Activated T-cell treated with anti-CD3 and anti-CD28 coated beads, Interleukin-2, amount 50 U/mL, for 72 hours (primary cell): Measurements from ENCODE around the gene TRIM32. TPM values are rescaled to one million over a fixed set of nuclear protein-coding genes. Genes with fewer than 3 reads are reported as not detected.
"Not testable (repeated sequence)": the region's sequence is repeated elsewhere in the genome, so short reads cannot be mapped to it uniquely, and the experiment has no call there.

Source experiments
- ATAC-seq, 2 donors: fragments of 150-1000 bp; cut with Tn5 transposase; replicated peaks in 1 of 2; 2 replicates each; pipeline ENCODE4 v1.10.0; 2021; ENCODE audit warnings: moderate library complexity in 2 of 2, mild to moderate bottlenecking in 1 of 2
- DNase-seq, 2 donors: peaks; one replicate each; pipeline ENCODE4 v3.0.0; 2021 to 2022; ENCODE audit warnings: mixed read lengths in 1 of 2
- H3K27ac Mint-ChIP-seq: one replicate; pipeline ENCODE4 v1.8.0; 2022; ENCODE audit warnings: mild to moderate bottlenecking, moderate library complexity, mixed read lengths
- H3K27me3 Mint-ChIP-seq: one replicate; pipeline ENCODE4 v1.8.0; 2022; ENCODE audit warnings: low read depth, mixed read lengths
- H3K36me3 Mint-ChIP-seq, 2 donors: one replicate each; pipeline ENCODE4 v1.8.0; 2022; ENCODE audit warnings: mixed read lengths in 2 of 2, mild to moderate bottlenecking in 1 of 2; ENCODE audit not compliant: insufficient read depth in 2 of 2
- H3K4me1 Mint-ChIP-seq: one replicate; pipeline ENCODE4 v1.8.0; 2022; ENCODE audit warnings: low read depth, mixed read lengths
- H3K4me3 Mint-ChIP-seq, 2 donors: one replicate each; pipeline ENCODE4 v1.8.0; 2022; ENCODE audit warnings: mild to moderate bottlenecking in 2 of 2, mixed read lengths in 2 of 2, moderate library complexity in 2 of 2
- H3K9me3 Mint-ChIP-seq, 2 donors: one replicate each; pipeline ENCODE4 v1.8.0; 2022; ENCODE audit warnings: mixed read lengths in 2 of 2
- total RNA-seq, 2 donors: library from RNA; stranded (reverse); gene quantifications; one replicate each; pipeline ENCODE4 v1.2.3, GENCODE V29; 2022

Gene TRIM32
- total RNA-seq, 2 donors from 2014 or later = 12.6 to 13.6 TPM

DNA sequence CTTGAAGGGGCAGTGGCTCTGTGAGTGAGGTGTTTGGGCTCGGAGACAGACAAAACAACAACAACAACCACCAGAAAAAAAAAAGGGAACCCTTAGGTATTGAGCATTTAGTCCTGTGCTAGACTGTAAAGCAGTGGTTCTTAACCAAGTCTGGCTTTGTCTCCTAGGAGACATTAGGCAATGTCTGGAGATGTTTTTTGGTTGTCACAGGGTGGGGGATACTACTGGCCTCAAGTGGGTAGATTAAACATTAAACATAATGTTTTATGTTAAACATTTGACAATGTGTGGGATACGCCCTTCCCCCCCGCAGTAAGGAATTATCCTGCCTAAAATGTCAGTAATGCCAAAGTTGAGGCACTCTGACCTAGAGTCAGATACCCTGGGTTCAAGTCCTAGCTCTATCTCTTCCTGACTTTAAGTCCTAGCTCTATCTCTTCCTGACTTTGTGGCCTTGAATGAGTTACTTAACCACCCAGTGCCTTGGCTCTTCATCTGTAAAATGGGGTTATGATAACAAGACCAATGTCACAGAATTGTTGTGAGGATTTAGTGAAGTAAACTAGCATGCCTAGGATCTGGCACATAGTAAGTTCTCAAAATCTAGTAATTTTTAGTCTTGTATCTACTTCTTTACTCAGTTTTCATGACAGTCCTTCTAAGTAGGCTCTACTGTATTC is 1.8 kb downstream of the TRIM32 start:
- Mint-ChIP-seq H3K4me1 (peaks cover 70% of the 10 kb centered on the region), H3K4me3 (peak overlapping the region; percentile 92 to 97), H3K36me3 (peaks cover 2 to 18% of the 10 kb centered on the region in 2 donors), H3K27ac (peak overlapping the region; percentile 43), H3K27me3 (no peaks in the 10 kb centered on the region), H3K9me3 (peaks cover 0 to 4% of the 10 kb centered on the region in 2 donors)
- DNase-seq (no peak), ATAC-seq (no peak)

DNA sequence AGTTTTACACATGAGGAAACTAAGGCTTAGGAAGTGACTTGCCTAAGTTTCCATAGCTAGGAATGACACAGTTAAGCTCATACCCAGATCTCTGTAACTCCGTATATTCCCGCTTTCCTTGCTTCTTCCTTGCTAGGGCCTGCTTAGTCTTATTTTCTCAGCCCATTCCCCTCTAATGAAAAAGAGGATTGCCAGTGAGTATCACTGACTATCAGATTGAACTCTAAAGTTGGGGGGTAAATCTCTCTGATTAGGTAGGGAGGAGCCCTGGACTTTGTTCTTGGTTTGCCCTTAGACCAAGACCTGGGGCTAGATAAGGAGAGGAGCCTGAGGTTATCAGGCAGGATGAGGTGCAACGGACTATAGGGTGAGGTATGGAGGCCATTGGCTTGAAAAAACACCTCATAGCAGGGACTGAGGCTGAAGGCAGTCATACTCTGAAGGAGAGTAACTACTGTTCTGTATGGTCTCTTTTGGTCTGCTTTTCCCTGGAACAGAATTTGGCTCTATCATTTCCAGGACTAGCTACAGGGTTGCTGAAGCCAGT is 2.5 kb downstream of the TRIM32 start:
- Mint-ChIP-seq H3K4me3 (peak overlapping the region in 1 of 2 donors; percentile 63), H3K4me1 (peaks cover 70% of the 10 kb centered on the region), H3K9me3 (peaks cover 0 to 2% of the 10 kb centered on the region in 2 donors), H3K36me3 (peaks cover 1 to 15% of the 10 kb centered on the region in 2 donors), H3K27me3 (no peaks in the 10 kb centered on the region), H3K27ac (peak overlapping the region; percentile 43)
- DNase-seq (no peak), ATAC-seq (no peak)

DNA sequence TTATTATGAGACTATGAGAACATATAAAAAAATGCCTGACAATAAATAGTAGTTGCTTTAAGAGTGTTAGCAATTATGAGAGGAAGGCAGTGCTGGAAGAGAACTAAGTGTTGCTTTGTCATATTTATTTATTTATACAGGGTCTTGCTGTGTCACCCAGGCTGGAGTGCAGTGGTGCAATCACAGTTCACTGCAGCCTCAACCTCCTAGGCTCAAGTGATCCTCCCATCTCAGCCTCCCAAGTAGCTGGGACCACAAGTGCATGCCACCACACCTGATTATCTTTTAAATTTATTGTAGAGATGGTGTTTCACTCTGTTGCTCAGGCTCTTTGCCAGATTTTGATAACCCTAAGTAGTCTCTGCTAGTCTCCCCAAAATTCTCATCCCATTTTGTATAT is 3.7 kb downstream of the TRIM32 start:
- not testable (repeated sequence) for DNase-seq, H3K9me3 Mint-ChIP-seq, ATAC-seq, H3K27me3 Mint-ChIP-seq
- peaks cover 79% of the 10 kb centered on the region for H3K4me1 Mint-ChIP-seq
- peaks cover 0 to 15% of the 10 kb centered on the region in 2 donors for H3K36me3 Mint-ChIP-seq
- peak overlapping the region in 1 of 2 donors; percentile 35 for H3K4me3 Mint-ChIP-seq
- H3K27ac Mint-ChIP-seq = peak overlapping the region; percentile 39

DNA sequence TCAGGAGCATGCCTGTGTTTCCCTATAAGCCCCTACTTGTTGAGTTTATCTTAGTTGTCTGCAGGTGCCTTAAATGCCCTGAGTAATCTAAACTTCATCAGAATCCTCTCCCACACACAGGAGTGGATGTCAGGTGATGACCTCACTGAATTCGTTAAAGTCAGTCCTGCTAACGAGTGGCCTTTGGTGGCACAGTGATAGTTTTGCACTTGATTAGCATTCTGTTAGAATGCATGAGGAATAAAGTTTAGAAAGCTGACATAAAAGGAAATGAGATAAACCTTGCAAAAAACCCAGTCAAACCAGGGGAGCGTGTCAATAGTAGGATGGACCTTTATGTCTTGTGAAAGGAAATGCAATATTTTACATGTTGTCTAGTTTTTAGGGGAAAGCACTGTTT is 4.5 kb downstream of the TRIM32 start:
- H3K9me3 Mint-ChIP-seq = peaks cover 0 to 1% of the 10 kb centered on the region in 2 donors
- H3K36me3 Mint-ChIP-seq = peaks cover 0 to 17% of the 10 kb centered on the region in 2 donors
- peak overlapping the region; percentile 25 for H3K27ac Mint-ChIP-seq
- H3K4me3 Mint-ChIP-seq = peak overlapping the region in 1 of 2 donors; percentile 35
- H3K27me3 Mint-ChIP-seq = no peaks in the 10 kb centered on the region
- ATAC-seq (peak in 1 of 2 donors; percentile 10), DNase-seq (no peak)
- peaks cover 75% of the 10 kb centered on the region for H3K4me1 Mint-ChIP-seq

DNA sequence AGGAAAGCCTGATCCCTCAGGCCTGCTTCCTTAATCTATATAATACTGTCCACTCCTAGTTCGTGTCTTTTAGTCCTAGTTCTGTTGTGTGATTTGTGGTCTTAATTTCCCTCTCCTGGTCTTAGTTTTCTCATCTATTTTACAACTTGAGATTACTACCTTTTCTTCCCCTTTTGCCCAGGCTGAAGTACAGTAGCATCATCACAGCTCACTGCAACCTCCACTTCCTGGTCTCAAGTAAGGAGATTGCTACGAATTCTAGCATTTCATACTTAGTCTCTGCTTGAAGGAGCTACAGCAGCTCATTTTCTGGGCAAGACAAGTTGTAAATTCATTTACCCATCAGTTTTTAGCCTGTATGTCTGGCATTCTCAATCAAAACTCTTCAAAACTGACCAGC is 5.5 kb downstream of the TRIM32 start:
- Mint-ChIP-seq H3K4me1 (peaks cover 69% of the 10 kb centered on the region), H3K4me3 (peak overlapping the region in 1 of 2 donors; percentile 17), H3K36me3 (peaks cover 0 to 19% of the 10 kb centered on the region in 2 donors), H3K27ac (peak overlapping the region; percentile 61), H3K27me3 (no peaks in the 10 kb centered on the region), H3K9me3 (peaks cover 0 to 1% of the 10 kb centered on the region in 2 donors)
- DNase-seq (no peak), ATAC-seq (no peak)

DNA sequence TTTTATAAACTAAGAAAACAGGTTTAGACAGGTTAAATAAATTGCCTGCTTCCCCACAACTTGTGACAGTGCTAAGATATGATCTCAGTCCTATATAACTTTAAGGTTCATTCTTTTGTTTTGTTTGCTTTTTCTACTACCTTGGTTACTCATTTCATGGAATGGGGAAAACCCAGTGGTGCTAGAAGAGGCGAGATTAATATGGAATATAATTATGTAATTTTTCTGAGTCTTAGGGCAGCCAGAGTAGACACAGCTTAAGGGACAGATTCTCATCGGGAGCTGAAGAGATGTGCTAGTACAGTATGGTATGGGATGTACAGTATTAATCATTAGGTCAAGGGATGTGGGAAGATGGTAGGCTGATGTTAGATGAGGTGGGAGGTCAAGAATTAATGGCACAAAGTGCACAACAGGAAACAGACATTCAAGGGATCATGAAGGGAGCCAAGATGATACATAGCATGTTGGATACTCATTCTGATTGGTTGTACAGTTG is 6.2 kb downstream of the TRIM32 start:
- H3K4me1 Mint-ChIP-seq = peaks cover 62% of the 10 kb centered on the region
- no peak overlapping the region for H3K27ac Mint-ChIP-seq
- peaks cover 0 to 1% of the 10 kb centered on the region in 2 donors for H3K9me3 Mint-ChIP-seq
- H3K4me3 Mint-ChIP-seq = no peak overlapping the region
- H3K36me3 Mint-ChIP-seq = peaks cover 7 to 20% of the 10 kb centered on the region in 2 donors
- no peak for DNase-seq
- H3K27me3 Mint-ChIP-seq = no peaks in the 10 kb centered on the region
- ATAC-seq = no peak

DNA sequence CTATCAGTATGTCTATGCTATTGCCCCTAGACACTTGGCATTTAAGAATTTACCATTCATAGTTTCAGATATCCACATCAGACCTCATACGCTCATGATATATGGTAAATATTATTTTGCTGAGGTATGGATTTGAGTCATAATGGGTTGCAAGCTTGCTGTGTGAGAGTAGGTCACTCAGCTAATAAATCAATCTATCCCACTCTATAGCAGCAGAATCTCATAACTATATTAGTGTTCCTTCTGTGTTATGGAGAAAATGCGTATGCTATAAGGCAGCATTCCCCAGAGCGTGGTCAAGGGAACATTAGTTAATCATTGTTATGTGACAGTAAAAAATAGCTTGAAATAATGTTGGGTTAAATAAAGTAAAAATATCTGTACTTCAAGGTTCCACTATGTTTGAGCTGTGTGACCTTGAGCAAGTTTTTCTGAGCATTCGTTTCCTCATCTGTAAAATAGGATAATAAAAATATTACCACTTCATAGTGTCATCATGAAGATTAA is 7.7 kb downstream of the TRIM32 start:
- peaks cover 48% of the 10 kb centered on the region for H3K4me1 Mint-ChIP-seq
- no peak overlapping the region for H3K4me3 Mint-ChIP-seq
- H3K27ac Mint-ChIP-seq = no peak overlapping the region
- H3K27me3 Mint-ChIP-seq = no peaks in the 10 kb centered on the region
- ATAC-seq (no peak), DNase-seq (no peak)
- H3K9me3 Mint-ChIP-seq = peaks cover 0 to 1% of the 10 kb centered on the region in 2 donors
- H3K36me3 Mint-ChIP-seq = peaks cover 11 to 26% of the 10 kb centered on the region in 2 donors

DNA sequence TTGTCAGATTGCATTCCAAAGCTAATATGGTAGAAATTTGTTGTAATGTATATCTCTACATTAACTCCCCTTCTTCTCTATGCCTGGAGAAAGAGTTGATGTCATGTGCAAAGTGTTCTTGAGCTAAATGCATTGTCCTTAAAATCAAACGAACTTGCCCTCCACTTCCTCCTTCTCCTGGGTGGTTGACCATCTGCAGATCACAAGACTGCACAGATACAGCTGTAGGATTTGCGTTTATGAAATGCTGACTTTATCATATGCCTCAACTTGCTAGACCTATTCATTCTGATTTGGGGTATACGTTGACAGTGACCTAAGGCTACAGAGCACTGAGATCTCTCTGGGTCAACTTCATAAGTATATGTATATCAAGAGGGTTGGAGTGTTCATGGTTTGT is 8.3 kb downstream of the TRIM32 start:
- peaks cover 13 to 31% of the 10 kb centered on the region in 2 donors for H3K36me3 Mint-ChIP-seq
- H3K4me3 Mint-ChIP-seq = no peak overlapping the region
- no peaks in the 10 kb centered on the region for H3K27me3 Mint-ChIP-seq
- peaks cover 0 to 3% of the 10 kb centered on the region in 2 donors for H3K9me3 Mint-ChIP-seq
- no peak for DNase-seq
- no peak overlapping the region for H3K27ac Mint-ChIP-seq
- no peak for ATAC-seq
- H3K4me1 Mint-ChIP-seq = peaks cover 47% of the 10 kb centered on the region

DNA sequence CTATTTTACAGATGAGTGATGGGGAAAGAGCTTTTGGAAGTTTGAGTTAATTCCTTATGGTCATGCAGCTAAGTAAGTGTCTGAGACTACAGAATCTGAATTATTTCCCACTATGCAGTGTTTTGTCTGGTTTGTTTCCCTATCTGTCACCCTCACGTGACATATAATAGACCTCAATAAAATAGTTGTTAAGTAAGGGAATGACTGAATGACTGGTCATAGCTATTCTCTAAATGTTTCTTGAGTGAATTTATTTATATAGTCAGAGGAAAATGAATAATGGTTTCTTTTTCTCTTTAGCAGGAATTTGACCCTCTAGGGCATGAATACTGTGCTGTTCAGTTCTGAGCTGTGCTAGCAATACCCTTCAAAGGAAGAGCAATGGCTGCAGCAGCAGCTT is 10.3 kb downstream of the TRIM32 start:
- H3K4me1 Mint-ChIP-seq = peaks cover 48% of the 10 kb centered on the region

DNA sequence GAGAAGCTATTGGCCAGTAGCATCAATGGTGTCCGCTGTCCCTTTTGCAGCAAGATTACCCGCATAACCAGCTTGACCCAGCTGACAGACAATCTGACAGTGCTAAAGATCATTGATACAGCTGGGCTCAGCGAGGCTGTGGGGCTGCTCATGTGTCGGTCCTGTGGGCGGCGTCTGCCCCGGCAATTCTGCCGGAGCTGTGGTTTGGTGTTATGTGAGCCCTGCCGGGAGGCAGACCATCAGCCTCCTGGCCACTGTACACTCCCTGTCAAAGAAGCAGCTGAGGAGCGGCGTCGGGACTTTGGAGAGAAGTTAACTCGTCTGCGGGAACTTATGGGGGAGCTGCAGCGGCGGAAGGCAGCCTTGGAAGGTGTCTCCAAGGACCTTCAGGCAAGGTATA is 10.8 kb downstream of the TRIM32 start:
- peaks cover 45% of the 10 kb centered on the region for H3K4me1 Mint-ChIP-seq
- peaks cover 13 to 41% of the 10 kb centered on the region in 2 donors for H3K36me3 Mint-ChIP-seq
- H3K9me3 Mint-ChIP-seq = peaks cover 0 to 5% of the 10 kb centered on the region in 2 donors
- no peaks in the 10 kb centered on the region for H3K27me3 Mint-ChIP-seq
- H3K4me3 Mint-ChIP-seq = no peak overlapping the region
- DNase-seq = no peak
- no peak overlapping the region for H3K27ac Mint-ChIP-seq
- ATAC-seq = no peak

More for the DNA sequence above, 10.3 kb downstream of the TRIM32 start:
- peaks cover 13 to 37% of the 10 kb centered on the region in 2 donors for H3K36me3 Mint-ChIP-seq
- no peak for DNase-seq
- no peak for ATAC-seq
- H3K9me3 Mint-ChIP-seq = peaks cover 0 to 5% of the 10 kb centered on the region in 2 donors
- no peak overlapping the region for H3K27ac Mint-ChIP-seq
- H3K4me3 Mint-ChIP-seq = no peak overlapping the region
- no peaks in the 10 kb centered on the region for H3K27me3 Mint-ChIP-seq

DNA sequence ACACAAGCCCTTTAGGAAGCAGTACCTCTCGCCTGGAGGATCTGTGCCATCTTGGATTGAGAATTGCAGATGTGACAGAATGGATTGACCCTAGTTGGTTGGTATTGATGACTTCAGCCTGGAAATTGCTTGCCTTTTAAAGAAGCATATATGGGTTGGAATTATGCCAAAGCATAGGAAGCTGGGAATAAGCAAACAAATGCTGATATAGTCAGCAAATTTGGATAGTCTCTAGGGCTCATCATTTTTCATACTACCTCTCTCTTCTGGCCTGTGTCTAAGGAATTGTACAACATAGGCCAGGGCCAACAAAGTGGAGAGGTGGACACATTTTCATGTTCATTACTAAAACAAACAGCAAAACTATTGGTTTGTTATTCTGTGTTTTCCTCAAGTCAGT is 13.2 kb downstream of the TRIM32 start:
- Mint-ChIP-seq H3K27me3 (no peaks in the 10 kb centered on the region), H3K4me3 (no peak overlapping the region), H3K36me3 (peaks cover 13 to 36% of the 10 kb centered on the region in 2 donors), H3K4me1 (peaks cover 31% of the 10 kb centered on the region), H3K27ac (no peak overlapping the region), H3K9me3 (peaks cover 0 to 3% of the 10 kb centered on the region in 2 donors)
- ATAC-seq = no peak
- no peak for DNase-seq

DNA sequence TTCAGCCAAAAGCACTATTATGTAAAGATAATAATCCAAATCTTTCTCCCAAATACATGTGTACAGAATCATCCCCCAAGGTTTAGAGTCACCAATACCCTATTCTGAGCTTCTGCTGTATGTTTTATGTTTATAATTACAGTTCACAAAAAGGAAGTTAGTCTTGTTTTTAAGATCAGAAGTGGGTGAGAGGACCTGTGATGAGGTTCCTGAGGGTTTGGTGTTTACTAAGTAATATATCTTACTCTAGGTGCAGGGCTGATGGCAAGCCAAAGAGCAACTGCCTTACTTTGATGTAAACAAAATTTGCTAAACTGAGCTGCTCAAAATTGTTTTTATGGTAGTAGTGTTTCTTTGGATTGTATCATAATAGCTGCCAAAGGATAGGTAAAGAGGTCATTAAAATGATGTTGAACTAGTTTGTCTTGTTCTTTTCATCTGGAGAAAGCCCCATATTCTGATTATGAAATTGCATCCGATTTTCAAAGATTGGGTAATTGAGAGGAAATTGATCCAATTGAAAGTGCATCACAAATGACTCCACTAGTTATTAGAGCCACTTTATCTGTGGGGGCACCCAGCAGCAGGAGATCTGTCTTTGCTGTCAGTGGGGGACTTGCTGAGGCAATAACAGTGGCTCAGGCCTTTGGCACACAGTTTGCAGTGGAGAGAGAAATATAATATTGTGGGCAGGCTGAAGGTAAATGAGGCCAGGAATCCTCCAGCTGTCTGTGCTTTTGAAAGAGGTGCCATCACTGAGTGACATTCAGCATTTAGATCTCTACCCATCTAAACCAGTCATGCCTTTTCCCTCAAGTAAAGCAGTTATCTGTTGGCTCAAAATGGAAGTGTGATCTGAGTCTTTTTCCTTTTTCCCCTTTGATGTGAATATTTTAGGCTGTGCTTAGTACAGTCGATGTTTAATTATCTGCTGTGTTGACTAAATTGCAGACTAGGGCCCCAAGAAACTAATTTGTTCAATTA is 14.1 kb downstream of the TRIM32 start:
- H3K9me3 Mint-ChIP-seq = peaks cover 0 to 3% of the 10 kb centered on the region in 2 donors
- H3K36me3 Mint-ChIP-seq = peaks cover 13 to 35% of the 10 kb centered on the region in 2 donors
- peaks cover 22% of the 10 kb centered on the region for H3K4me1 Mint-ChIP-seq
- H3K4me3 Mint-ChIP-seq = peak overlapping the region; percentile 52 to 60
- H3K27me3 Mint-ChIP-seq = no peaks in the 10 kb centered on the region
- DNase-seq = no peak
- ATAC-seq = peak; percentile 85 to 86
- H3K27ac Mint-ChIP-seq = peak overlapping the region; percentile 62
